ENCODE results near the gene NEGR1.

Gene NEGR1

GRCh38 chr1:71548398-71548890 is 733.9 kb downstream of the NEGR1 start:
- DNase-seq: no peak

GRCh38 chr1:71542155-71542554 is 740.2 kb downstream of the NEGR1 start:
- DNase-seq: no peak

- no peak for DNase-seq
Measured at GRCh38 chr1:71533950-71534349, 748.4 kb downstream of the NEGR1 start.

- no peak for DNase-seq
Measured at GRCh38 chr1:71532343-71532742, 750.0 kb downstream of the NEGR1 start.

- no peak for DNase-seq
Measured at GRCh38 chr1:71526824-71527223, 755.5 kb downstream of the NEGR1 start.

- no peak for DNase-seq
Measured at GRCh38 chr1:71522721-71523120, 759.6 kb downstream of the NEGR1 start.

GRCh38 chr1:71521655-71522264 is 760.6 kb downstream of the NEGR1 start:
- DNase-seq: peak; percentile 51 to 62 (median 61)

- DNase-seq: no peak
Measured at GRCh38 chr1:71511505-71511904, 770.8 kb downstream of the NEGR1 start.

GRCh38 chr1:71510725-71511124 is 771.6 kb downstream of the NEGR1 start:
- no peak for DNase-seq

- no peak for DNase-seq
Measured at GRCh38 chr1:71509051-71509595, 773.2 kb downstream of the NEGR1 start.

- DNase-seq: peak; percentile 53 to 73 (median 65)
Measured at GRCh38 chr1:71502006-71502405, 780.3 kb downstream of the NEGR1 start.

GRCh38 chr1:71498542-71498941 is 783.8 kb downstream of the NEGR1 start:
- DNase-seq: no peak

GRCh38 chr1:71494163-71494562 is 788.2 kb downstream of the NEGR1 start:
- peak in 2 of 3 donors; percentile 14 to 41 for DNase-seq

- DNase-seq: no peak
Measured at GRCh38 chr1:71492298-71493041, 789.9 kb downstream of the NEGR1 start.

- DNase-seq: peak in 1 of 3 donors; percentile 5
Measured at GRCh38 chr1:71490432-71490831, 791.9 kb downstream of the NEGR1 start.

- DNase-seq: no peak
Measured at GRCh38 chr1:71488555-71489252, 793.6 kb downstream of the NEGR1 start.

GRCh38 chr1:71473331-71473730 is 809.0 kb downstream of the NEGR1 start:
- no peak for DNase-seq

- no peak for DNase-seq
Measured at GRCh38 chr1:71465093-71465492, 817.2 kb downstream of the NEGR1 start.

- no peak for DNase-seq
Measured at GRCh38 chr1:71464016-71464415, 818.3 kb downstream of the NEGR1 start.

- DNase-seq: no peak
Measured at GRCh38 chr1:71463144-71463543, 819.2 kb downstream of the NEGR1 start.

GRCh38 chr1:71462247-71462646 is 820.1 kb downstream of the NEGR1 start:
- DNase-seq: no peak

GRCh38 chr1:71461416-71461815 is 820.9 kb downstream of the NEGR1 start:
- DNase-seq: no peak

GRCh38 chr1:71448444-71448843 is 833.9 kb downstream of the NEGR1 start:
- no peak for DNase-seq

GRCh38 chr1:71438626-71439025 is 843.7 kb downstream of the NEGR1 start:
- no peak for DNase-seq
